ENCODE data around the gene DUSP1.

Gene DUSP1

DNA sequence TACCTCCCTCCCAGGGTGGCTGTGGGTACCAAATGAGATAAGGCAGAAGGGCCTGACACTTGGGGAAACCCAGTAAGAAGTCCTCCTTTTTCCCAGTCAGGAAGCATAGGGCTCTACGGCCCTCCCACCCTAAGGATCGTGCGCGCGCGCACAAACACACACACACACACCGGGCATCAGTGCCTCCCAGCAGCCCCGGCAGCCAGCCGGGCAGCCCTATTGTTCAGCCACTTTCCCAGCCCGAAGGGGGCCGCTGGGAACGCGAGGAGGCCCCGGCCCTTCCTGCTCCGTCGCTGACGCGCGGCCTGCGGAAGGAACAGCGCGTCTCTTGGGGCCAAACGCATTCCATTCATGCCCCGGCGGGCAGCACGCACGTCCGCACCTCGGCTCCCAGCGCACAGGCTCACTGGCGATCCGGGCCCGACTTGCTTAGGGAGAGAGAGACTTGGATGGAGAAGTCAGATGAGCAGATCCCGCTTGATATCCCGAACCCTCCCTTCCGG is 22.6 kb downstream of the DUSP1 start:
- TF ChIP-seq, protein P1, sequence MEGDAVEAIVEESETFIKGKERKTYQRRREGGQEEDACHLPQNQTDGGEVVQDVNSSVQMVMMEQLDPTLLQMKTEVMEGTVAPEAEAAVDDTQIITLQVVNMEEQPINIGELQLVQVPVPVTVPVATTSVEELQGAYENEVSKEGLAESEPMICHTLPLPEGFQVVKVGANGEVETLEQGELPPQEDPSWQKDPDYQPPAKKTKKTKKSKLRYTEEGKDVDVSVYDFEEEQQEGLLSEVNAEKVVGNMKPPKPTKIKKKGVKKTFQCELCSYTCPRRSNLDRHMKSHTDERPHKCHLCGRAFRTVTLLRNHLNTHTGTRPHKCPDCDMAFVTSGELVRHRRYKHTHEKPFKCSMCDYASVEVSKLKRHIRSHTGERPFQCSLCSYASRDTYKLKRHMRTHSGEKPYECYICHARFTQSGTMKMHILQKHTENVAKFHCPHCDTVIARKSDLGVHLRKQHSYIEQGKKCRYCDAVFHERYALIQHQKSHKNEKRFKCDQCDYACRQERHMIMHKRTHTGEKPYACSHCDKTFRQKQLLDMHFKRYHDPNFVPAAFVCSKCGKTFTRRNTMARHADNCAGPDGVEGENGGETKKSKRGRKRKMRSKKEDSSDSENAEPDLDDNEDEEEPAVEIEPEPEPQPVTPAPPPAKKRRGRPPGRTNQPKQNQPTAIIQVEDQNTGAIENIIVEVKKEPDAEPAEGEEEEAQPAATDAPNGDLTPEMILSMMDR (IDR thresholded peaks at IDR 0.05; ENCODE audit: control insufficient read depth, insufficient read depth, low read depth, low read length, missing control alignments) = no peak
- H3K4me3 ChIP-seq (ENCODE audit: control insufficient read depth, low read depth, low read length) = no peak overlapping the region
- no peak for DNase-seq (ENCODE audit: low read depth)

DNA sequence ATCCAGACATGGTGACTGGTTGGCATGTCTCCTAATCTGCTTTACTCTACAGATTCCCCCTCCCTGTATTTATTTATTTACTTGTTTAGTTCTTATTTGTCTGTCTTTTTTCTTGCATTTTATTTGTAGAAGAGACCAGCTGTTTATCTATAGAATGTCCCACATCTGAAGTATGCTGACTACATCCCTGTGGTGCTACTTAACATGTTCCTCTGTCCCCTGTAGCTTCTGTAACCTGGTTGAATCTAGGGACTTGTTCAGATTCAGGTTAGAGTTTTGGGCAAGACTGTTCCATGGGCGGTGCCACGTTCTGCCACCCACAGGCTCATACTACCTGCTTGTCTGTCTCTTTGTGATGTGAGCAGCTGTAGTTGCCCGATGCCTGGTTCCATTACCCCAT is 23.5 kb downstream of the DUSP1 start:
- TF ChIP-seq, protein P1 (IDR thresholded peaks at IDR 0.05; ENCODE audit: control insufficient read depth, insufficient read depth, low read depth, low read length, missing control alignments) = no peak
- no peak overlapping the region for H3K4me3 ChIP-seq (ENCODE audit: control insufficient read depth, low read depth, low read length)
- no peak for DNase-seq (ENCODE audit: low read depth)

DNA sequence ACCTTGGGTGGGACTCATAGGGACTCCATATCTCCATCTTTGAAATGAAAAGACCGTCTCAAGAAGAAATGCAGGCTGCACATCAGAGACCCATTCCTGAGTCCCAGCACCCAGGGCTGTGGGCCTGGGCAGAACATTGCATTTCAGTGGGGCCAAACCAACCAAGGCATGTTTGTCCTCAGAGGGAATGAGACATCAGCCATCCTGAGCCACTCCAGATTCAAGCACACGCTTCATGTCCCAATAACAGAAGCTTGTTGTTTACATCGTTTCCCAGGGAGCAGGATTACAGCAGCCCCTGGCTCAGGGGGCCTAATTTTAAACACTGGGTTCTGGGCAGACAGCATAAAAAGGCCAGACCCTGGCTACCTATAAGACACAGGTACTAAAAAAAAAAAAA is 24.3 kb downstream of the DUSP1 start:
- TF ChIP-seq, protein P1 (IDR thresholded peaks at IDR 0.05; ENCODE audit: control insufficient read depth, insufficient read depth, low read depth, low read length, missing control alignments) = no peak
- no peak overlapping the region for H3K4me3 ChIP-seq (ENCODE audit: control insufficient read depth, low read depth, low read length)
- DNase-seq (ENCODE audit: low read depth) = no peak

DNA sequence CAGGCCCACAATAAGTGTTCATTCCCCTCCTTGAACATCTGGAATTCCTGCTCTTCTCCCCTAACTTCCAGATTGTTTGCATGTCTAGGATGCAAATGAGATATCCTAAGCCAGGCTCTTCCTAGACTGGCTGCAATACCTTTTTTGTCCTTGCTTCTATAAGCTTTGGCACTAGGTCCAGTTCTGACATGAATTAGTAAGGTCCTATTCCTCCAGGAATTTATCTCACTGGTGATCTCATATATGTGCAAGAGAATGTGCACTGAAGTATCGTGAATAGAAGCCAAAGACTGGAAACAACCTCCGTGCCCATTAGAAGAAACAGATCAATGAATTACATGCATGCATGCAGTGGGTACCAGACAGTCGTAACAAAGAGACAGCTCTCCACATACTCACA is 25.2 kb downstream of the DUSP1 start:
- TF ChIP-seq, protein P1 (IDR thresholded peaks at IDR 0.05; ENCODE audit: control insufficient read depth, insufficient read depth, low read depth, low read length, missing control alignments) = no peak
- no peak overlapping the region for H3K4me3 ChIP-seq (ENCODE audit: control insufficient read depth, low read depth, low read length)
- no peak for DNase-seq (ENCODE audit: low read depth)

DNA sequence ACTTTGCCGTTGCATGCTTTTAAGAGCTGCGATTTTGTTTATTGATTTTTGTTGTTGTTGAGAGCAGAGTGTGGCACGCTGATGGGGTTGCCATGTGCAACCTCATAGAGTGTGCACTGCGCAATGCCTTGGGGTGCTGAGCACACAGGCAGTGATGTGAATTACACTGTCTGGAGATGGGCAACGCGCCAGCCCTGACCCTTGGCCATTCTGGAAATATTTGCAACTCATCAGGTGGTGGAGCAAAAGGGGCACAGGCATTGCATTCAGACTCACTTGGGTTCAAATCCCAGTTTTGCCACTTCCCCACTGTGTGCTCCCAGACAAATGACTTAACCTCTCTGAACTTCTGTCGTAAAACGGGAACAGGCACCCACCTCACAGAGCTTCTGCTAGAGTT is 25.6 kb downstream of the DUSP1 start:
- no peak for DNase-seq (ENCODE audit: low read depth)
- TF ChIP-seq, protein P1 (IDR thresholded peaks at IDR 0.05; ENCODE audit: control insufficient read depth, insufficient read depth, low read depth, low read length, missing control alignments) = no peak
- H3K4me3 ChIP-seq (ENCODE audit: control insufficient read depth, low read depth, low read length) = no peak overlapping the region

DNA sequence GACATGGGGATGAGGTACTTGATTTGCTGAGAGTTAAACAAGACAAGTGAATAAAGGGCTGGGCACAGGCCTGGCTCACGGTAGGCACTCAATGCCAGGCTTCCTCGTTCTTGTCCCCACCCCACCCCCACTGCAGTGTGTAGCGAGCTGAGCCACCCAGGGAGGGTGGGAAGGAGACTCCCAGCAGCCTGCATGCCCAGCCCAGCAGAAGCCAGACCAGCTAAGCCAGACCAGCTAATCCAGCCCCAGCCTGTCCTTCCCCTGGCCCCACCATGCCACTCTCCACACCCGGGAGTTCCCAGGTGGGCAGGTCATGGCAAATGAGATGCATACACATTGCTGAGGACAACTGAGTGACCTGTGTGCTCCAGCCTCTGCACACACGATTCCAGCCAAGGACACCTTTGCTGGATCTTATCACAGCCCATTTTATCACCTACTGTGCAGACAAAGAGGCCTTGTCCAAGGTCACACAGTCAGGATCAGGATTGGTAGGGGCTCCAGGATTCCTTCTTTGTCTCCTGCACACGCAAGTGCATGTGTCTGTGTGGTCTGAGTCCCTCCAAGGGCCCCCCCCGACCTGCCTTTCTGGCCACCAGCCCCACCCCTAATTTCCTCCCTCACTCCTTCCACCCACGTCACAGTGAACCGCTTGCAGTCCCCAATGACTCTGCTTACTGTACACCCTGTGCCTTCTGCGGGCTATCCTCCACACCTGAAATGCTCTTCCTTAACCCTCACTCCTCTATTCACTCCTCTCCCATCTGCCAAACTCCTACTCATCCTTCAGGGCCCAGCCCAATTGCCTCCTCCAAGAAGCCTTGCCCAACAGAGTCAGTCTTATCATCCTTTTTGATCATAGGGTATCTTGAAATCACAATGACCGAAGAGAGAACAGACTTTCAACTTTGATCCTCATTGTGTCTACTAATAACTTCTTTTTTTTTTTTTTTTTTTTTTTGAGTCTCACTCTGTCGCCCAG is 26.6 kb downstream of the DUSP1 start:
- DNase-seq (ENCODE audit: low read depth) = no peak
- H3K4me3 ChIP-seq (ENCODE audit: control insufficient read depth, low read depth, low read length) = no peak overlapping the region
- TF ChIP-seq, protein P1 (IDR thresholded peaks at IDR 0.05; ENCODE audit: control insufficient read depth, insufficient read depth, low read depth, low read length, missing control alignments) = no peak
